Endothelial cell of umbilical vein (primary cell): ENCODE measurements around the gene DDX51. TPM values are rescaled to one million over a fixed set of nuclear protein-coding genes. Genes with fewer than 3 reads are reported as not detected.

ENCODE experiments used
- BruUV-seq: library from RNA; stranded (reverse); fragments of 400-500 nt; replicated peaks from 2 replicates; lab custom pipeline; 2021; lab: Mats Ljungman, UMichigan
- CTCF ChIA-PET: fragments of 300-600, 350-600 bp; sonication (Branson Sonifier 250); formaldehyde crosslinking; loops from one replicate; lab custom pipeline; 2021; ENCODE audit warnings: antibody characterized with exemption, inconsistent platforms; lab: Charles Lee
- POLR2A ChIA-PET: fragments of 300-600, 350-600 bp; sonication (Branson Sonifier 250); formaldehyde crosslinking; loops from one replicate; lab custom pipeline; 2021; ENCODE audit warnings: antibody characterized with exemption, inconsistent platforms; lab: Charles Lee
- DNase-seq: peaks from one replicate; pipeline ENCODE4 v3.0.0-alpha.2; 2011; ENCODE audit warnings: low read depth, low spot score
- FAIRE-seq: peaks from 2 replicates; lab custom pipeline; 2011; peaks lifted over from hg19 to GRCh38; lab: Jason Lieb, UNC
- H2AFZ ChIP-seq: 2 replicates; pipeline ENCODE4 v1.6.0; 2012; ENCODE audit warnings: low read depth, low read length, control low read depth, inconsistent platforms
- H3K27ac ChIP-seq: 2 replicates; pipeline ENCODE4 v1.5.1; 2011; ENCODE audit warnings: low read depth, mild to moderate bottlenecking, control low read depth, low read length, moderate library complexity; ENCODE audit not compliant: insufficient read depth
- H3K27me3 ChIP-seq, 2 experiments: 2 replicates each; pipeline versions ENCODE4 v1.6.0 to v1.6.1; 2011; ENCODE audit warnings: low read length in 2 of 2, mixed read lengths in 1 of 2; ENCODE audit not compliant: control insufficient read depth in 2 of 2, insufficient read depth in 2 of 2
- H3K36me3 ChIP-seq, 2 experiments: 2 replicates in 1 of 2; 3 replicates in 1 of 2; pipeline ENCODE4 v1.5.1; 2011; ENCODE audit warnings: low read length in 2 of 2, mild to moderate bottlenecking in 1 of 2, moderate library complexity in 1 of 2; ENCODE audit not compliant: control insufficient read depth in 2 of 2, insufficient read depth in 2 of 2; ENCODE audit errors: extremely low read depth in 1 of 2
- H3K4me1 ChIP-seq: 3 replicates; pipeline ENCODE4 v1.5.1; 2011; ENCODE audit warnings: mild to moderate bottlenecking, low read length; ENCODE audit not compliant: control insufficient read depth, insufficient read depth; ENCODE audit errors: extremely low read depth
- H3K4me2 ChIP-seq: 2 replicates; pipeline ENCODE4 v1.6.1; 2011; ENCODE audit warnings: low read length, control low read depth, mixed read lengths; ENCODE audit not compliant: insufficient read depth
- H3K4me3 ChIP-seq, 3 experiments: fragments of 200-600 bp in 1 of 3; sonication (generic), shearing (Covaris generic) in 1 of 3; replicated peaks in 1 of 3; 2 replicates each; pipeline ENCODE4 v1.5.1; 2011 to 2016; ENCODE audit warnings: control low read depth in 3 of 3, low read length in 3 of 3, mild to moderate bottlenecking in 2 of 3, inconsistent platforms in 1 of 3, low read depth in 1 of 3, moderate library complexity in 1 of 3; ENCODE audit not compliant: insufficient read depth in 1 of 3
- H3K79me2 ChIP-seq: 2 replicates; pipeline ENCODE4 v1.6.0; 2012; ENCODE audit warnings: low read length, inconsistent platforms; ENCODE audit not compliant: control insufficient read depth, insufficient read depth
- H3K9ac ChIP-seq: replicated peaks from 2 replicates; pipeline ENCODE3; 2011; ENCODE audit warnings: low read length, control low read depth; ENCODE audit not compliant: insufficient read depth; ENCODE audit errors: extremely low read depth
- H3K9me1 ChIP-seq: replicated peaks from 3 replicates; pipeline ENCODE4 v1.6.0; 2011; ENCODE audit warnings: mild to moderate bottlenecking, low read length; ENCODE audit not compliant: control insufficient read depth, insufficient read depth; ENCODE audit errors: extremely low read depth
- H3K9me3 ChIP-seq: replicated peaks from 2 replicates; pipeline ENCODE4 v1.5.1; 2012; ENCODE audit warnings: low read length, inconsistent platforms; ENCODE audit not compliant: control insufficient read depth, insufficient read depth
- H4K20me1 ChIP-seq: replicated peaks from 2 replicates; pipeline ENCODE3; 2011; ENCODE audit warnings: mild to moderate bottlenecking, low read length; ENCODE audit not compliant: control insufficient read depth, insufficient read depth; ENCODE audit errors: extremely low read depth
- CTCF ChIP-seq, 2 donors: IDR thresholded peaks; 1 replicate in 1 of 2; 2 replicates in 1 of 2; pipeline ENCODE4 v1.5.1; 2011; ENCODE audit warnings: low read length in 2 of 2, mild to moderate bottlenecking in 2 of 2, moderate library complexity in 2 of 2, control low read depth in 1 of 2, inconsistent platforms in 1 of 2, low read depth in 1 of 2; ENCODE audit not compliant: insufficient read depth in 1 of 2; ENCODE audit errors: extremely low read depth in 1 of 2
- EZH2 ChIP-seq: IDR thresholded peaks from 2 replicates; pipeline ENCODE4 v1.6.1; 2012; ENCODE audit warnings: borderline replicate concordance, low read depth, mild to moderate bottlenecking, moderate library complexity, low read length, inconsistent platforms; ENCODE audit not compliant: severe bottlenecking
- FOS ChIP-seq: IDR thresholded peaks from 2 replicates; pipeline ENCODE4 v1.6.1; 2011; ENCODE audit warnings: mild to moderate bottlenecking, low read length, moderate library complexity, borderline replicate concordance; ENCODE audit not compliant: insufficient read depth
- GATA2 ChIP-seq: IDR thresholded peaks from 2 replicates; pipeline ENCODE4 v1.7.0; 2011; ENCODE audit warnings: low read depth, mild to moderate bottlenecking, moderate library complexity, mixed read lengths, low read length; ENCODE audit not compliant: insufficient read length, insufficient read depth
- JUN ChIP-seq: IDR thresholded peaks from 2 replicates; pipeline ENCODE4 v1.6.1; 2011; ENCODE audit warnings: borderline replicate concordance, low read depth; ENCODE audit not compliant: insufficient read length, insufficient read depth
- MYC ChIP-seq: IDR thresholded peaks from one replicate; pipeline ENCODE4 v1.6.1; 2011; ENCODE audit warnings: mild to moderate bottlenecking, low read depth, low read length
- POLR2A ChIP-seq: IDR thresholded peaks from 2 replicates; pipeline ENCODE4 v1.6.1; 2012; ENCODE audit warnings: low read depth, mild to moderate bottlenecking, control low read depth, low read length
- POLR2AphosphoS5 ChIP-seq: IDR thresholded peaks from 2 replicates; pipeline ENCODE4 v1.6.1; 2012; ENCODE audit warnings: low read depth, mild to moderate bottlenecking, control low read depth, low read length, moderate library complexity; ENCODE audit not compliant: insufficient read depth
- dilution Hi-C: fragments of 300-500 bp; cut with MboI; formaldehyde crosslinking; loops from one replicate; pipeline ENCODE4 v1.15.0; 2019; ENCODE audit warnings: low sequenced_read_pairs; ENCODE audit not compliant: extremely low pct_ligation_motif_present
- intact Hi-C: fragments of 100-400 bp; cut with micrococcal nuclease; formaldehyde crosslinking; loops from one replicate; pipeline ENCODE4 v1.10.0; 2022
- polyA plus RNA-seq, 4 experiments: library from polyadenylated mRNA; depleted of rRNA in 3 of 4; stranded (reverse) in 3 of 4; unstranded in 1 of 4; fragments of >200 nt; gene quantifications; 2 replicates each; pipeline versions ENCODE4 v1.2.1 to v1.2.3, GENCODE V29; 2011 to 2012; ENCODE audit warnings: missing spikeins in 1 of 4
- total RNA-seq: library from RNA; stranded (reverse); gene quantifications from 2 replicates; pipeline ENCODE4 v1.2.3, GENCODE V29; 2021
- TF ChIP-seq, protein P1 (sequence below): IDR thresholded peaks from 2 replicates; pipeline ENCODE4 v1.6.1; 2011; ENCODE audit not compliant: insufficient read depth, insufficient read length

DDX51 gene
- total and polyA plus RNA-seq, 2 donors (not counting 3 experiments of a cell fraction or from before 2014, with no cell fraction given) = 11.4 to 23.5 TPM

DNA sequence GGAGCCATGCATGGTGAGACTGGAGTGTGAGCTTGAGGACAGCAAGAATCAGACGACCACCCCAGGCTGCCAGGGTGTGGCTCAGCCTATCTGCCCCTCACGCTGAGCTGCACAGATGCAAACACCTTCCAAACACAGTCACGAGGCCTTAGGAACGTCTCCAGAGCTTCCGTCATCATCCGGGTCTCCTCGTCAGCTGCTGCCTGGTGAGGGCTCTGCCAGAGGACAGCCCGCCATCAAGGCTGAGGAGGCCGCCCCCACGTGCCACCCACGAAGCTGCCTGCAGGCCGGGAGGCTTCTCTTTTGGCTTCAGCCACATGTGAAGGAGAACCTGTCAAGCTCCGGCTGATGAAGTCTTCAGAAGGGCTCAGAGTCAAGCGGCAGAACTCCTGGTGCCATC is 13.4 kb downstream of the DDX51 start:
- no peaks in the 10 kb centered on the region for H3K9me1 ChIP-seq
- intact Hi-C loops = no loop called here
- POLR2A ChIA-PET = no interaction called here

More for the DNA sequence above, 13.4 kb downstream of the DDX51 start:
- H3K4me1 ChIP-seq = no peaks in the 10 kb centered on the region
- no TSS peak for BruUV-seq
- no peak overlapping the region for H2AFZ ChIP-seq
- H3K36me3 ChIP-seq = peaks cover 0 to 15% of the 10 kb centered on the region in 2 experiments
- H3K27ac ChIP-seq = no peak overlapping the region
- H3K27me3 ChIP-seq = no peaks in the 10 kb centered on the region
- FAIRE-seq (no peak), DNase-seq (no peak)
- no peaks in the 10 kb centered on the region for H4K20me1 ChIP-seq
- H3K79me2 ChIP-seq = no peaks in the 10 kb centered on the region
- dilution Hi-C loops = no loop called here
- H3K9me3 ChIP-seq = no peaks in the 10 kb centered on the region
- no peak overlapping the region for H3K4me2 ChIP-seq
- no peak overlapping the region for H3K9ac ChIP-seq
- TF ChIP-seq EZH2 (no peak), POLR2AphosphoS5 (no peak), MYC (no peak), POLR2A (no peak), JUN (no peak), GATA2 (no peak), FOS (no peak), CTCF (IDR thresholded peaks at IDR 0.05; ENCODE audit: extremely low read depth in 1 of 2, insufficient read depth in 1 of 2, low read depth in 1 of 2, low read length in 2 of 2) (no peak)
- TF ChIP-seq, protein P1, sequence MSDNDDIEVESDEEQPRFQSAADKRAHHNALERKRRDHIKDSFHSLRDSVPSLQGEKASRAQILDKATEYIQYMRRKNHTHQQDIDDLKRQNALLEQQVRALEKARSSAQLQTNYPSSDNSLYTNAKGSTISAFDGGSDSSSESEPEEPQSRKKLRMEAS = no peak
- no peak overlapping the region for H3K4me3 ChIP-seq
- CTCF ChIA-PET = no interaction called here
